ENCODE results near the gene SETD3.

The SETD3 gene

DNA sequence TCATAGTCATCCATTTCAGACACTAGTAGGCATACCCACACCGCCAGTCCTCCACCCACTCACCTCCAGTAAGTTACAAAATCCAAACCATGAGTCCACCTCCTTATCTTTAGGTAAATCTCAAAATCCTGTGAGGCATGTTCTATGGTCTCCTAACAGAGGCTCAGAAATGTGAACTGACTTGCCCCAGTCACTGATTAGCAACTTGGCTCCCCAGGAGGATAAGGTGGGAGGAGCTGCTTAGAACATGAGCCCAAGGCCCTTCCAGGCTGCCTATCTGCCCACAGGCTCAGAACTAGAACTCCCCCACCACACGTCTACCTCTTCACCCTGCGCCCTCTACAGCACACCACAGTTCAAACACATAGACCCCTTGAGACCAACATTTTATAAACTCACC lies 19.9 kb downstream of the SETD3 start:
- no peak for FAIRE-seq
- no peak for DNase-seq (ENCODE audit: low spot score)

- FAIRE-seq (no peak), DNase-seq (ENCODE audit: low spot score) (no peak)
Measured at GRCh38 chr14:99459481-99460100, 21.1 kb downstream of the SETD3 start.

- FAIRE-seq (no peak), DNase-seq (ENCODE audit: low spot score) (no peak)
Measured at GRCh38 chr14:99454246-99454645, 26.4 kb downstream of the SETD3 start.

- FAIRE-seq = no peak
- no peak for DNase-seq (ENCODE audit: low spot score)
Measured at GRCh38 chr14:99452968-99453367, 27.7 kb downstream of the SETD3 start.

DNA sequence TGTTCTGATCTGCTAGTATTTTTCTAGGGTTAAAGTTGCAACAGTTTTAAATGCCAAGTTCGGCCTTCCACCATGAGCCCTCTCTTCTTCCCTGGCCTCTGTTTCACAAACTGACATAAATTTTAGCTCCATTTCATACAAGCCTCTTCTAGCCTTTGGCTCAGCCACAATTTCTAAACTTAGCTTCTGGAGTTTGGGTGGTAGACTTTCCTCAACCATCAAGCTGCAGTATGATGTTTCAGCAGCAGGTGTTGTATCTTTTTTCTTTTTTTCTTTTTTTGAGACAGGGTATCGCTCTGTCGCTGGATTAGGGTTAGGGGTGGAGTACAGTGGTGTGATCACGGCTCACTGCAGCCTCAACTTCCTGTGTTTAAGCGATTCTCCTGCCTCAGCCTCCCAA lies 29.4 kb downstream of the SETD3 start:
- DNase-seq (ENCODE audit: low spot score) (no peak), FAIRE-seq (no peak)

GRCh38 chr14:99450266-99450665 lies 30.4 kb downstream of the SETD3 start:
- FAIRE-seq (no peak), DNase-seq (ENCODE audit: low spot score) (no peak)

GRCh38 chr14:99447739-99448138 lies 32.9 kb downstream of the SETD3 start:
- no peak for FAIRE-seq

GRCh38 chr14:99445931-99446330 lies 34.7 kb downstream of the SETD3 start:
- DNase-seq (ENCODE audit: low spot score) = no peak
- FAIRE-seq = no peak

More at GRCh38 chr14:99447739-99448138, 32.9 kb downstream of the SETD3 start:
- DNase-seq (ENCODE audit: low spot score) = no peak

- DNase-seq (ENCODE audit: low spot score) = no peak
- FAIRE-seq = no peak
Measured at GRCh38 chr14:99441918-99442317, 38.7 kb downstream of the SETD3 start.

DNA sequence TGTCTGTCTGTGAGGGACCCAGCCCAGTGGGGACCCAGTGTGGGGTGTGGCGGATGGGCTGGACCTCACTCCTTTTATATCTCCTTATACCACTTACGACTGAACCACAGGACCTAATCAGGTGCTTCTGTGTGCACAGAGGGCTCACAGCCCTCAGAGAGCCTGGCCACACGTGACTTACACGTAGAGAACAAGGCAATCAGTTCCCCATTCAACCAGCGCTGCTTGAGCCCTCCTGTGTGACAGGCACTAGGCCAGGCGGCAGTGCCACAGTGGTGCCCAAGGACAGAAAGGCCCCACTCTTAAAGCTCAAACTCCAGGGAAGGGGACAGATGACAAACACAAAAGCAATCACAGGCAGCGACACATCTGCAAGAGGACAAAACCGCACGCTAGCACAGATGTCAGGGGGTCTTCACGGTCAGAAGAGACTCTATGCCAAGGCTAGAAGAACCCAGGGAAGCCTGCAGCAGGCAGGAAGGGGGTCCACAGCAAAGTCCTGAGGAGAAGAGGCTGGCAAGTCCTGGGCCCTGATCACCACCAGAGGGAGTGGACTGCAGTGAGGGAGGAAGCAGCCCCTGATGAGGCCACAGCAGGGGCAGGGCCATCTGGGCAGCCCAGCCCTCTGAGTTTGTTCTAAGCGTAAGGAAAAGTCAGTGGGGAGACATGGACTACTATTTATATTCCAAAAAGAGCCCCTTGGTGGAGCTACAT lies 39.3 kb downstream of the SETD3 start:
- no peak for DNase-seq (ENCODE audit: low spot score)
- FAIRE-seq = no peak

- FAIRE-seq (no peak), DNase-seq (ENCODE audit: low spot score) (no peak)
Measured at GRCh38 chr14:99440278-99440677, 40.4 kb downstream of the SETD3 start.

- FAIRE-seq (no peak), DNase-seq (ENCODE audit: low spot score) (no peak)
Measured at GRCh38 chr14:99437706-99438105, 43.0 kb downstream of the SETD3 start.

GRCh38 chr14:99436247-99437180 lies 44.1 kb downstream of the SETD3 start:
- DNase-seq (ENCODE audit: low spot score) = no peak
- FAIRE-seq = no peak

DNA sequence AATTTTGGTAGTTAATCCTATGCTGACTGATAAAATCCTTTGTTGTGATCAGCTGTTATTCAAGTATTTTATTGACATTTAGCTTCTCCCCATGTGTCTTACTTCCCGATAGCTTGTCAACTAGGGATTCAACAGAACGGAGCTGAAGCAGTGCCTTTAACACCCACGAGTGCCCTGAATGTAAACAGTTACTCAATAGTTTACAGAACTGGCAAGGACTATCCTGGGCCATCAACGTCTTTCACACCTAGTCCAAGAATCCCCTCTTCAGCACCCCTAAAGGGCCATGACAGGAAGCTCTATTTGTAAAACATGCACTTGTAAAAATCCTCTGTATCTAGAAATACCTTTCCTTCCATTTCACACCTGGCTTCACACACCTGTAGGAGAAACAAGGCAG lies 45.3 kb downstream of the SETD3 start:
- FAIRE-seq = no peak
- no peak for DNase-seq (ENCODE audit: low spot score)

DNA sequence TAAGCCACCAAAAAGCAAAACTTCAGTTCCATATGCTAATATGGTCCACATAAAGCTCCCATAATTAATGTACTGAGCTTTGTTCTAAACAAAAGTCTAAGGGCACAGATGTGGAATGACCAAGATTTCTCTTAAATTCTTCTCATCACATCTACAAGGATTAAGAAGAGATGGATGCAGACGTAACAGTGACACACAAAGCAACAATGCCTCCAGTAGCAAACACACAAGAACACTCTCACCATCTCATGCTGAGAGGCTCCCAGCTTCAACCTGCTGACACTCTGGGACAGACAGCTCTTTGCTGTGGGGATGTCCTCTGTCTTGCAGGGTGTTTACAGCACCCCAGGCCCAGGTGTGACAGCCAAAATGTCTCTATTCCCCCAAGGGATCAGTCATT lies 48.2 kb downstream of the SETD3 start:
- FAIRE-seq (no peak), DNase-seq (ENCODE audit: low spot score) (no peak)

DNA sequence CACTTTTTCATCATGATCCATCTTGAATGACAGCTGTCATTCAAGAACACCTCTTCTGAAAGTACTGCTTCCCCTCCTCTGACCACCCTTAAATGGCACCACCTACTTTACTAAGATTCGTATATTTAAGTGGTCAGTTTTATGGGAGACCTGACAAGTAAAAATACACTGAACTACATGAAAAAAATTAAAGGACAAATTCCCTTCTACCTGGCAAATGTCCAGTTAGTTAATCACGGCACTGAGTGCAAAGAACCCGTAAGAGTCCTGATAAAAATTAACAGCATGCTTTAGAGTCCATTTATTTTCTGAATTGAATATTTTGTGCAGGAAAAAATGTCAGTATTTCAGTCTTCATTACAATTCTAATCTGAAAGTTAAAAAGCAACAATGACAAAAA lies 48.7 kb downstream of the SETD3 start:
- FAIRE-seq (no peak), DNase-seq (ENCODE audit: low spot score) (no peak)

- DNase-seq (ENCODE audit: low spot score) (no peak), FAIRE-seq (no peak)
Measured at GRCh38 chr14:99430491-99430890, 50.2 kb downstream of the SETD3 start.

DNA sequence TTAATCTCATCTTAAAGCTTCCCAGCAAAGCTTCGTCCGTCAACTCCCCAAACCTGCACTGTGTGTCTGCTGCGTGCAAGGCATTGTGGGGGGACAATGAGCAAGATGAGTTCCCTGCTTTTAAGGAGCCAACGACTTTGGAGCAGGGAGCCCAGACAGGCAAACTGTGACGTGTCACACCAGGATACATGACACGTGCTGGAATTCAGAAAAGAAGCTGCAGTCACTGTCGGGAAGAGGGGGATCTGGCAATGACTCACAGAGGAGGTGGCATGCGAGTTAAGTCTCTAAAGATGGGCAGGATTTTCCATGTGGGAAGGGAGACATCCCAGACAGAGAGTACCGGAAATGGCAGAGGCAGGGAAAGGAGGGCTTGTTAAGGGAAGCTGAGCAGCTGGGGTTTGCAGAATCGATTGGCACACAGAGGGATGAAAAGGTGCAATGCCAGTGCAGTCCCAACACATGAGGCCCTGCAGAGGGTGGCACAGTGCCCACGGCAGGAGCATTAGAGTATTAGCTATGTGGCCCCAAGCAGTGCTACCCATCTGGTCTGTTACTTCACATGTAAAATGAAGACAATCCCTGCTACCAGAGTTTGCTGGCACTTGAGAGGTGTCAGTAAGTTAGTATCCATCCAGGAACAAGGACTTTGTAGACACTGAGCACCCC lies 52.9 kb downstream of the SETD3 start:
- FAIRE-seq (no peak), DNase-seq (ENCODE audit: low spot score) (peak; percentile 64)

DNA sequence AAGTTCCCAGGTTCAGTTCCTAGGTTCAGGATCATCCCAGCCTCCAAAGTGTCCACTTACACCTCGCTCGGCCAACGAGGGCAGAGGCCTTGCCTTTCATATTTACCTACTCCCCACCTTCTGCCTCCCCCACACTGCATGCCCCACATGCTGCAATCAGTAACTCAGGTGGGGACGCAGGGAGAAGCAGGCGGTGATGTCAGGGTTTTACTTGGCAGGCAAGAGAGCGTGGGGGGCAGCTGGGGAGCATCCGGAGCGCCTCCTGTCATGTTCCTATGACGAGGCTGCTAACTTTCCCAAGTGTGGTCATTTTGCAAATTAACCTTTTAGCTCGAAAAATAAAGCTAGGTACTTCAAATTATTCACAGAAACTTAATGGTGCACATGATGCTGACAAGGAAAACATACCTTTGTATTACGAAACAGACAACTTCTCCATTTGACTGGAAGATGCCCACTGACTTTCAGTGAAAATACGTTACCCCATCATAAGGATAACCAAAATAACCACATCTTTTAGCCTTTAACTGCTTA lies 53.8 kb downstream of the SETD3 start:
- DNase-seq (ENCODE audit: low spot score) (no peak), FAIRE-seq (no peak)

DNA sequence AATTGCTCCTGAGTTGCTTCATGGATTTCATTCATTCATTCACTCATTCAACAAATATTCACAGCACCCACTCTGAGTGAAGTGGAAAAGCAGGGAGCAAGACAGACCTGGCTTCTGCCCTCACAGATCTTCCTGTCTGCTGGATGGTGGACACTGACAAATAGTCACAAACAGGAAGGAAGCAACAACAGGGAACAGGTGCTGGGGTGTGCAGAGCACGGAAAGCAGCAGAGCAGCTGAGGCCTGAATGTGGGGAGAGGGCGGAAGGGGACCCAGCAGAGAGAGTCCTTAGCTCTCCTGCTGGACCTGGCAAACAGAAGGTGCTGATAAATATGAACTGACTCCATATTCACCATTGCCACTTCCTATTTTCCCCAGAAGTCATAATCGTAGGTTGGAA lies 54.4 kb downstream of the SETD3 start:
- DNase-seq (ENCODE audit: low spot score) (no peak), FAIRE-seq (no peak)

DNA sequence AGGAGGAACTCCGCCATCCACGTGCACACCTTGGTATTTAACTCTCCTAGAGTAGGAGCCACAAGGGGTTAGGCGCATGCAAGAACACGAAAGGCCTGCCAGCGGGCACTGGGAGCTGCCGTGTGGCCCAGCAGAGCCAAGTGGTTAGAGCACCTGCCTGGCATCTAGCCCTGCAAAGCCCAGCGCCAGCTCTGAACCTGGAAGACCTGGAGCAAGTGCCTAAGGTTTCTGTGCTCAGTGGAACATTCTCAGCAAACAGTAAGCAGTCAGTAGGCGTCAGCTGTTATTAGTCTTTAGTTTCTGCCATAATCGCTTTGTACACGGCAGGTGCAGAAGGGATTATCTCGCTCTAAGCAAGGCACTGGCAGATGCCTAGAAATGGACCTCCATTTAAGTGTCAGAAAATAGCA lies 55.4 kb downstream of the SETD3 start:
- DNase-seq (ENCODE audit: low spot score) (no peak), FAIRE-seq (no peak)
